Natural killer cell (primary cell): ENCODE measurements around the gene ZNF526. TPM values are rescaled to one million over a fixed set of nuclear protein-coding genes. Genes with fewer than 3 reads are reported as not detected.
"Not testable (repeated sequence)": the region's sequence is repeated elsewhere in the genome, so short reads cannot be mapped to it uniquely, and the experiment has no call there.

ENCODE experiments used
- ATAC-seq, 3 donors: fragments of 150-1000 bp in 2 of 3; fragments of 200-7000 bp in 1 of 3; cut with Tn5 transposase; 1 replicate in 1 of 3; 2 replicates in 2 of 3; pipeline ENCODE4 v1.10.0; 2021; ENCODE audit warnings: mild to moderate bottlenecking in 2 of 3, moderate library complexity in 2 of 3
- DNase-seq, 2 donors: peaks; one replicate each; pipeline versions ENCODE4 v3.0.0 to v3.0.0-alpha.2; 2013 to 2021; ENCODE audit warnings: mixed read lengths in 1 of 2
- H3K27ac ChIP-seq: one replicate; pipeline ENCODE4 v1.5.1; 2013; ENCODE audit warnings: mild to moderate bottlenecking, low read length
- H3K27me3 ChIP-seq: one replicate; pipeline ENCODE4 v1.6.1; 2013; ENCODE audit warnings: low read length; ENCODE audit not compliant: control insufficient read depth, insufficient read depth
- H3K36me3 ChIP-seq: one replicate; pipeline ENCODE4 v1.6.1; 2013; ENCODE audit warnings: low read length; ENCODE audit not compliant: control insufficient read depth, insufficient read depth
- H3K4me1 ChIP-seq: one replicate; pipeline ENCODE4 v1.6.1; 2013; ENCODE audit warnings: low read length; ENCODE audit not compliant: control insufficient read depth, insufficient read depth
- H3K4me3 ChIP-seq: one replicate; pipeline ENCODE4 v1.5.1; 2013; ENCODE audit warnings: low read length
- H3K9me3 ChIP-seq: one replicate; pipeline ENCODE4 v1.6.1; 2013; ENCODE audit warnings: low read length; ENCODE audit not compliant: control insufficient read depth, insufficient read depth
- H3K27ac Mint-ChIP-seq, 2 donors: one replicate each; pipeline ENCODE4 v1.8.0; 2022; ENCODE audit warnings: mild to moderate bottlenecking in 2 of 2, mixed read lengths in 2 of 2, moderate library complexity in 1 of 2
- H3K27me3 Mint-ChIP-seq, 2 donors: one replicate each; pipeline ENCODE4 v1.8.0; 2022; ENCODE audit warnings: low read depth in 2 of 2, mixed read lengths in 2 of 2
- H3K36me3 Mint-ChIP-seq: one replicate; pipeline ENCODE4 v1.8.0; 2022; ENCODE audit warnings: mixed read lengths
- H3K4me1 Mint-ChIP-seq, 2 donors: one replicate each; pipeline ENCODE4 v1.8.0; 2022; ENCODE audit warnings: mixed read lengths in 2 of 2
- H3K4me3 Mint-ChIP-seq: one replicate; pipeline ENCODE4 v1.8.0; 2022; ENCODE audit warnings: mild to moderate bottlenecking, moderate library complexity, mixed read lengths
- H3K9me3 Mint-ChIP-seq, 2 donors: one replicate each; pipeline ENCODE4 v1.8.0; 2022; ENCODE audit warnings: mixed read lengths in 2 of 2
- CTCF ChIP-seq: fragments of 200-600 bp; IDR thresholded peaks from one replicate; pipeline ENCODE4 v1.8.0; 2022; ENCODE audit warnings: antibody characterized with exemption
- WGBS: methylation state at CpG from one replicate; pipeline ENCODE4 v1.1.7; 2013; ENCODE audit warnings: missing lambda C conversion rate; ENCODE audit not compliant: insufficient coverage; 5-methylcytosine and 5-hydroxymethylcytosine counted together
- intact Hi-C: fragments of 100-400 bp; cut with micrococcal nuclease; formaldehyde crosslinking; loops from one replicate; pipeline ENCODE4 v1.14.2; 2022
- total RNA-seq, 4 donors: library from RNA; stranded (reverse); fragments of 120-200 nt in 1 of 4; gene quantifications; one replicate each; pipeline versions ENCODE4 v1.2.3 to v1.2.4, GENCODE V29; 2013 to 2022

Gene ZNF526
- total RNA-seq, 3 donors from 2014 or later (not counting 1 experiment from before 2014, with no cell fraction given), result 8.8 to 10.6 (median 10.2) TPM

GRCh38 chr19:42261763-42262162 is 41.7 kb downstream of the ZNF526 start:
- H3K36me3 ChIP-seq, result no peaks in the 10 kb centered on the region
- ATAC-seq (no peak), DNase-seq (no peak)
- TF ChIP-seq CTCF, result no peak
- H3K27ac ChIP-seq, result no peak overlapping the region
- intact Hi-C loops, result no loop called here
- H3K4me3 ChIP-seq, result no peak overlapping the region
- H3K4me1 ChIP-seq, result no peaks in the 10 kb centered on the region
- 78% methylated on average over 2 of the region's 3 CpGs for WGBS
- H3K9me3 Mint-ChIP-seq, result no peaks in the 10 kb centered on the region
- H3K4me3 Mint-ChIP-seq, result no peak overlapping the region
- H3K36me3 Mint-ChIP-seq, result no peaks in the 10 kb centered on the region
- H3K4me1 Mint-ChIP-seq, result no peaks in the 10 kb centered on the region
- H3K9me3 ChIP-seq, result no peaks in the 10 kb centered on the region
- H3K27me3 Mint-ChIP-seq, result peaks cover 0 to 4% of the 10 kb centered on the region in 2 donors
- H3K27ac Mint-ChIP-seq, result no peak overlapping the region
- no peaks in the 10 kb centered on the region for H3K27me3 ChIP-seq

GRCh38 chr19:42266105-42266504 is 46.0 kb downstream of the ZNF526 start:
- H3K27ac ChIP-seq, H3K27me3 ChIP-seq, H3K9me3 ChIP-seq, H3K9me3 Mint-ChIP-seq, H3K36me3 Mint-ChIP-seq, H3K4me3 Mint-ChIP-seq, H3K27ac Mint-ChIP-seq, H3K36me3 ChIP-seq, intact Hi-C loops, H3K4me3 ChIP-seq, ATAC-seq, H3K4me1 Mint-ChIP-seq, DNase-seq, H3K27me3 Mint-ChIP-seq: not testable (repeated sequence)
- 86% methylated on average over 2 of the region's 4 CpGs for WGBS
- peaks cover 24% of the 10 kb centered on the region for H3K4me1 ChIP-seq

GRCh38 chr19:42266928-42267603 is 47.0 kb downstream of the ZNF526 start:
- WGBS, result 93% methylated on average over 10 of the region's 25 CpGs
- H3K9me3 Mint-ChIP-seq, intact Hi-C loops, H3K27ac Mint-ChIP-seq, H3K27me3 ChIP-seq, H3K4me3 Mint-ChIP-seq, H3K36me3 ChIP-seq, H3K36me3 Mint-ChIP-seq, DNase-seq, H3K4me1 Mint-ChIP-seq, H3K4me3 ChIP-seq, H3K9me3 ChIP-seq, ATAC-seq, H3K27me3 Mint-ChIP-seq: not testable (repeated sequence)
- Histone ChIP-seq H3K27ac (peak overlapping the region; percentile 98), H3K4me1 (peaks cover 32% of the 10 kb centered on the region)

GRCh38 chr19:42267644-42268141 is 47.6 kb downstream of the ZNF526 start:
- Mint-ChIP-seq H3K36me3 (no peaks in the 10 kb centered on the region), H3K27ac (no peak overlapping the region), H3K4me3 (no peak overlapping the region), H3K27me3 (peaks cover 0 to under 1% of the 10 kb centered on the region in 2 donors), H3K4me1 (no peaks in the 10 kb centered on the region), H3K9me3 (no peaks in the 10 kb centered on the region)
- intact Hi-C loops, result loop anchor here (1.0 kb wide), 4 partner anchors 12 to 50 kb away; partner anchors contain the start of genes DEDD2 and ERF
- H3K36me3 ChIP-seq, result peaks cover 9% of the 10 kb centered on the region
- peaks cover 32% of the 10 kb centered on the region for H3K4me1 ChIP-seq
- TF ChIP-seq CTCF, result no peak
- no peaks in the 10 kb centered on the region for H3K9me3 ChIP-seq
- WGBS, result 20% methylated on average over 13 of the region's 13 CpGs
- H3K4me3 ChIP-seq, result peak overlapping the region; percentile 84
- ATAC-seq, result no peak
- H3K27ac ChIP-seq, result peak overlapping the region; percentile 98
- no peaks in the 10 kb centered on the region for H3K27me3 ChIP-seq
- DNase-seq, result no peak
